ENCODE results near the gene FMO5.

- TF ChIP-seq CTCF (conservative IDR thresholded peaks at IDR 0.05; ENCODE audit: low read length) = no peak
- TF ChIP-seq EZH2phosphoT487 (IDR thresholded peaks at IDR 0.05; ENCODE audit: borderline replicate concordance, low read depth, low read length) = no peak
These were observed 63.0 kb downstream of the FMO5 start for GRCh38 chr1:147162093-147162492.
